DND-41 (cell line): ENCODE results near the gene PKD1.

Source experiments
- ATAC-seq: fragments of 200-7000 bp; cut with Tn5 transposase; 3 replicates; pipeline ENCODE4 v1.9.1; 2021; ENCODE audit warnings: low read depth; ENCODE audit not compliant: insufficient read depth
- DNase-seq: peaks from one replicate; pipeline ENCODE4 v3.0.0-alpha.2; 2020
- H2AFZ ChIP-seq: 2 replicates; pipeline ENCODE4 v1.6.0; 2012; ENCODE audit warnings: low read depth, low read length
- H3K27ac ChIP-seq: 2 replicates; pipeline ENCODE4 v1.5.1; 2012; ENCODE audit warnings: low read length, inconsistent platforms
- H3K27me3 ChIP-seq: fragments of 200-600 bp; sonication (generic); 2 replicates; pipeline ENCODE4 v1.6.0; 2012; ENCODE audit warnings: low read length, mild to moderate bottlenecking, inconsistent platforms; ENCODE audit not compliant: insufficient read depth, poor library complexity
- H3K36me3 ChIP-seq: 2 replicates; pipeline ENCODE4 v1.5.1; 2012; ENCODE audit warnings: low read length, inconsistent platforms; ENCODE audit not compliant: insufficient read depth
- H3K4me1 ChIP-seq: 2 replicates; pipeline ENCODE4 v1.5.1; 2012; ENCODE audit warnings: mild to moderate bottlenecking, low read length; ENCODE audit not compliant: insufficient read depth
- H3K4me2 ChIP-seq: 2 replicates; pipeline ENCODE4 v1.6.0; 2012; ENCODE audit warnings: mild to moderate bottlenecking, moderate library complexity, low read length, inconsistent platforms; ENCODE audit not compliant: insufficient read depth
- H3K4me3 ChIP-seq, 2 experiments: fragments of 200-600 bp in 1 of 2; shearing (Covaris generic) in 1 of 2; 2 replicates each; pipeline ENCODE4 v1.5.1; 2012 to 2016; ENCODE audit warnings: inconsistent platforms in 2 of 2, low read length in 2 of 2, mild to moderate bottlenecking in 2 of 2, low read depth in 1 of 2, moderate library complexity in 1 of 2
- H3K79me2 ChIP-seq: 2 replicates; pipeline ENCODE4 v1.6.0; 2012; ENCODE audit warnings: low read length, inconsistent platforms; ENCODE audit not compliant: insufficient read depth
- H3K9ac ChIP-seq: 2 replicates; pipeline ENCODE4 v1.6.0; 2012; ENCODE audit warnings: low read depth, mild to moderate bottlenecking, inconsistent platforms, low read length, moderate library complexity
- H3K9me3 ChIP-seq: 2 replicates; pipeline ENCODE4 v1.5.1; 2012; ENCODE audit warnings: low read length, moderate library complexity, mild to moderate bottlenecking, inconsistent platforms; ENCODE audit not compliant: insufficient read depth, severe bottlenecking
- H4K20me1 ChIP-seq: 2 replicates; pipeline ENCODE4 v1.6.0; 2012; ENCODE audit warnings: low read length; ENCODE audit not compliant: insufficient read depth
- EZH2 ChIP-seq: IDR thresholded peaks from 3 replicates; pipeline ENCODE4 v1.6.1; 2012; ENCODE audit warnings: borderline replicate concordance, low read depth, mild to moderate bottlenecking, moderate library complexity, low read length, inconsistent platforms; ENCODE audit not compliant: severe bottlenecking
- TF ChIP-seq, protein P1 (sequence below): IDR thresholded peaks from 2 replicates; pipeline ENCODE4 v1.5.1; 2012; ENCODE audit warnings: borderline replicate concordance, low read length, moderate library complexity, mild to moderate bottlenecking; ENCODE audit not compliant: poor library complexity, severe bottlenecking; ENCODE audit errors: extremely low read depth

PKD1 gene

GRCh38 chr16:2064368-2064945 is 71.2 kb downstream of the PKD1 start:
- Histone ChIP-seq H3K36me3 (peaks cover 68% of the 10 kb centered on the region), H2AFZ (no peak overlapping the region), H3K4me1 (no peaks in the 10 kb centered on the region), H3K9me3 (no peaks in the 10 kb centered on the region), H3K4me3 (no peak overlapping the region), H3K79me2 (no peaks in the 10 kb centered on the region), H4K20me1 (0 out of 2 replicates have a peak, but pooled peaks cover 4% of the 10 kb centered on the region), H3K27ac (no peak overlapping the region), H3K9ac (no peak overlapping the region), H3K4me2 (no peak overlapping the region), H3K27me3 (no peaks in the 10 kb centered on the region)
- DNase-seq (no peak), ATAC-seq (no peak)
- TF ChIP-seq EZH2 = no peak
- TF ChIP-seq, protein P1, sequence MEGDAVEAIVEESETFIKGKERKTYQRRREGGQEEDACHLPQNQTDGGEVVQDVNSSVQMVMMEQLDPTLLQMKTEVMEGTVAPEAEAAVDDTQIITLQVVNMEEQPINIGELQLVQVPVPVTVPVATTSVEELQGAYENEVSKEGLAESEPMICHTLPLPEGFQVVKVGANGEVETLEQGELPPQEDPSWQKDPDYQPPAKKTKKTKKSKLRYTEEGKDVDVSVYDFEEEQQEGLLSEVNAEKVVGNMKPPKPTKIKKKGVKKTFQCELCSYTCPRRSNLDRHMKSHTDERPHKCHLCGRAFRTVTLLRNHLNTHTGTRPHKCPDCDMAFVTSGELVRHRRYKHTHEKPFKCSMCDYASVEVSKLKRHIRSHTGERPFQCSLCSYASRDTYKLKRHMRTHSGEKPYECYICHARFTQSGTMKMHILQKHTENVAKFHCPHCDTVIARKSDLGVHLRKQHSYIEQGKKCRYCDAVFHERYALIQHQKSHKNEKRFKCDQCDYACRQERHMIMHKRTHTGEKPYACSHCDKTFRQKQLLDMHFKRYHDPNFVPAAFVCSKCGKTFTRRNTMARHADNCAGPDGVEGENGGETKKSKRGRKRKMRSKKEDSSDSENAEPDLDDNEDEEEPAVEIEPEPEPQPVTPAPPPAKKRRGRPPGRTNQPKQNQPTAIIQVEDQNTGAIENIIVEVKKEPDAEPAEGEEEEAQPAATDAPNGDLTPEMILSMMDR = no peak

GRCh38 chr16:2063861-2064260 is 71.8 kb downstream of the PKD1 start:
- TF ChIP-seq, protein P1 = no peak
- TF ChIP-seq EZH2 = no peak
- Histone ChIP-seq H3K27me3 (no peaks in the 10 kb centered on the region), H2AFZ (no peak overlapping the region), H3K9ac (no peak overlapping the region), H3K4me1 (no peaks in the 10 kb centered on the region), H4K20me1 (0 out of 2 replicates have a peak, but pooled peaks cover 4% of the 10 kb centered on the region), H3K36me3 (peaks cover 66% of the 10 kb centered on the region), H3K9me3 (no peaks in the 10 kb centered on the region), H3K4me3 (no peak overlapping the region), H3K27ac (no peak overlapping the region), H3K4me2 (no peak overlapping the region), H3K79me2 (no peaks in the 10 kb centered on the region)
- DNase-seq (no peak), ATAC-seq (no peak)

- Histone ChIP-seq H3K9me3 (no peaks in the 10 kb centered on the region), H2AFZ (no peak overlapping the region), H3K36me3 (peaks cover 66% of the 10 kb centered on the region), H3K4me1 (no peaks in the 10 kb centered on the region), H3K4me3 (no peak overlapping the region), H3K4me2 (no peak overlapping the region), H4K20me1 (0 out of 2 replicates have a peak, but pooled peaks cover 4% of the 10 kb centered on the region), H3K79me2 (no peaks in the 10 kb centered on the region), H3K27me3 (no peaks in the 10 kb centered on the region), H3K27ac (no peak overlapping the region), H3K9ac (no peak overlapping the region)
- TF ChIP-seq, protein P1 = no peak
- no peak for TF ChIP-seq EZH2
- DNase-seq (no peak), ATAC-seq (no peak)
These were observed 72.9 kb downstream of the PKD1 start for GRCh38 chr16:2062801-2063200.
